Right atrium auricular region (tissue), 2 donors: ENCODE data around the gene CLDN14. TPM values are rescaled to one million over a fixed set of nuclear protein-coding genes. Genes with fewer than 3 reads are reported as not detected.
A peak's percentile ranks its signal among the peaks of the same experiment; 100 is the strongest.

Experiments
- DNase-seq: peaks from one replicate; pipeline ENCODE4 v3.0.0-alpha.2; 2019; ENCODE audit warnings: low spot score
- H3K27ac ChIP-seq, 2 donors: fragments of 200-600 bp; sonication (generic); 1 replicate in 1 of 2; 2 replicates in 1 of 2; pipeline ENCODE4 v1.5.1; 2016 to 2019
- H3K27me3 ChIP-seq, 2 donors: fragments of 200-600 bp; sonication (generic); one replicate each; pipeline versions ENCODE4 v1.5.1 to v1.6.0; 2017 to 2019
- H3K36me3 ChIP-seq: fragments of 200-600 bp; sonication (generic); one replicate; pipeline ENCODE4 v1.5.1; 2016
- H3K4me1 ChIP-seq, 2 donors: fragments of 200-600 bp; sonication (generic); one replicate each; pipeline versions ENCODE4 v1.5.1 to v1.6.0; 2017 to 2019
- H3K4me3 ChIP-seq, 2 donors: fragments of 200-600 bp; sonication (generic); 1 replicate in 1 of 2; 2 replicates in 1 of 2; pipeline ENCODE4 v1.5.1; 2017 to 2019; ENCODE audit warnings: mild to moderate bottlenecking in 1 of 2, moderate library complexity in 1 of 2
- H3K9me3 ChIP-seq, 2 donors: fragments of 200-600 bp; sonication (generic); one replicate each; pipeline ENCODE4 v1.5.1; 2019
- CTCF ChIP-seq, 2 donors: fragments of 200-600 bp; sonication (generic); IDR thresholded peaks; one replicate each; pipeline ENCODE4 v1.5.1; 2019; ENCODE audit warnings: antibody characterized with exemption in 2 of 2
- total RNA-seq, 2 donors: library from RNA; depleted of rRNA; stranded (reverse); fragments of >200 nt; gene quantifications; one replicate each; pipeline ENCODE4 v1.1.0, GENCODE V29; 2016

Gene CLDN14
- total RNA-seq, 2 donors from 2014 or later = not detected

- Histone ChIP-seq H3K36me3 (no peaks in the 10 kb centered on the region), H3K27me3 (no peaks in the 10 kb centered on the region), H3K4me1 (no peaks in the 10 kb centered on the region), H3K9me3 (no peaks in the 10 kb centered on the region), H3K27ac (no peak overlapping the region), H3K4me3 (no peak overlapping the region)
- DNase-seq = no peak
- TF ChIP-seq CTCF (IDR thresholded peaks at IDR 0.05) = no peak
These were observed 27.6 kb upstream of the CLDN14 start for GRCh38 chr21:36507397-36508018.

- no peaks in the 10 kb centered on the region for H3K9me3 ChIP-seq
- no peak for TF ChIP-seq CTCF (IDR thresholded peaks at IDR 0.05)
- H3K27me3 ChIP-seq = no peaks in the 10 kb centered on the region
These were observed 26.6 kb upstream of the CLDN14 start for GRCh38 chr21:36506482-36506881.

GRCh38 chr21:36504067-36505058, 24.4 kb upstream of the CLDN14 start:
- peak; percentile 91 to 95 for TF ChIP-seq CTCF (IDR thresholded peaks at IDR 0.05)
- Histone ChIP-seq H3K9me3 (no peaks in the 10 kb centered on the region), H3K27ac (no peak overlapping the region), H3K4me3 (no peak overlapping the region), H3K27me3 (no peaks in the 10 kb centered on the region), H3K36me3 (no peaks in the 10 kb centered on the region), H3K4me1 (no peaks in the 10 kb centered on the region)
- DNase-seq = no peak

More at GRCh38 chr21:36506482-36506881, 26.6 kb upstream of the CLDN14 start:
- no peaks in the 10 kb centered on the region for H3K4me1 ChIP-seq
- H3K27ac ChIP-seq = no peak overlapping the region
- H3K36me3 ChIP-seq = no peaks in the 10 kb centered on the region
- no peak for DNase-seq
- H3K4me3 ChIP-seq = no peak overlapping the region

- Histone ChIP-seq H3K27ac (no peak overlapping the region), H3K36me3 (no peaks in the 10 kb centered on the region), H3K4me1 (no peaks in the 10 kb centered on the region), H3K27me3 (no peaks in the 10 kb centered on the region), H3K4me3 (no peak overlapping the region), H3K9me3 (no peaks in the 10 kb centered on the region)
- no peak for TF ChIP-seq CTCF (IDR thresholded peaks at IDR 0.05)
- DNase-seq = no peak
These were observed 22.4 kb upstream of the CLDN14 start for GRCh38 chr21:36502365-36502764.

GRCh38 chr21:36501589-36501892, 21.6 kb upstream of the CLDN14 start:
- no peaks in the 10 kb centered on the region for H3K27me3 ChIP-seq
- H3K27ac ChIP-seq = no peak overlapping the region
- no peaks in the 10 kb centered on the region for H3K9me3 ChIP-seq
- H3K4me1 ChIP-seq = no peaks in the 10 kb centered on the region
- H3K36me3 ChIP-seq = no peaks in the 10 kb centered on the region
- no peak overlapping the region for H3K4me3 ChIP-seq
- no peak for TF ChIP-seq CTCF (IDR thresholded peaks at IDR 0.05)
- no peak for DNase-seq
